Stimulated activated CD4-positive, alpha-beta T cell treated with anti-CD3 and anti-CD28 coated beads, Interleukin-12 subunit alpha, Interleukin-12 subunit beta, amount 100 ng/mL, for 4 hours (primary cell): Measurements from ENCODE around the gene TLR7.

Source experiments
- DNase-seq: peaks from one replicate; pipeline ENCODE4 v3.0.0-alpha.2; 2020

Gene TLR7

DNA sequence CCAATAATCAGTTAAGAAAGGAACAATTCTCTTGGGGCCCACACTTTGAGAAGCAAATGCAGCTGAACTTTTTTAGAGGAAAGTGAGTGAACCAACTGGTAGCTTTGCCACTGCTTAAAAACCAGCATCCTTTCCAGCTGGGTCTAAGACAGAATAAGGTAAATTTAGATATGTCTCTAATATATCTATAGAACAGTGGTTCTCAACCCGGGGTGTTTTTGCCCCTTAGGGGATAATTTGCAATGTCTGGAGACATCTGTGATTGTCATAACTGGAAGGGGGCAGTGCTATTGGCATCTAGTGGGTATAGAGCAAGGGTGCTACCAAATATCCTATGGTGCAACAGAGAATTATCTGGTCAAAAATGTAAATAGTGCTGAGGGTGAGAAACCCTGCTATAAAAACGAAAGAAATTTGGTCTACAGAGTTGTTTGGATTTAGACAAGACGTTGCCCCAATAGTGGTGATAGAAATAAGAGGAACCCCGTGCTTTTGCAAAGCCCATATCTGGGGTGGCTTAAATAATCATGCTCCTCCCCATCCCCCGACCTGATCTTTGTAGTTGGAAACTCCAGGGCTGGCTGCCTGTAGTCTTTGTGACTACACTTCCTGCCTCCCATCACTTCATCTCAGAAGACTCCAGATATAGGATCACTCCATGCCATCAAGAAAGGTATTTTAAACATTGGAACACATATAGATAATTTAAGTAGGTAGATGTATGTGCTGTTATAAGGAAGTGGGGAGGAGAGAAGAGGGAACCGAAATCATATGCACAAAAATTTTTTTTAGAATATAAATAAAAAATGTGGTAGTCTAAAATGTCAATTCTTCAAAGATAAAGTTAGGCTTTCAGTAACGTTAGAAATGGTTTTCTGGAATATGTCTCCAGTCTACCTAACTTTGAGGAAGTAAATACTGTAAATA is at the start of gene TLR7:
Gene TLR7, plus strand, starts transcription at position 622 of the 927 bp plus-strand sequence. CDS start 507 bp downstream, outside the sequence.
- DNase-seq, result no peak

GRCh38 chrX:12817528-12817927 is 49.3 kb upstream of the TLR7 start:
- DNase-seq, result no peak

DNA sequence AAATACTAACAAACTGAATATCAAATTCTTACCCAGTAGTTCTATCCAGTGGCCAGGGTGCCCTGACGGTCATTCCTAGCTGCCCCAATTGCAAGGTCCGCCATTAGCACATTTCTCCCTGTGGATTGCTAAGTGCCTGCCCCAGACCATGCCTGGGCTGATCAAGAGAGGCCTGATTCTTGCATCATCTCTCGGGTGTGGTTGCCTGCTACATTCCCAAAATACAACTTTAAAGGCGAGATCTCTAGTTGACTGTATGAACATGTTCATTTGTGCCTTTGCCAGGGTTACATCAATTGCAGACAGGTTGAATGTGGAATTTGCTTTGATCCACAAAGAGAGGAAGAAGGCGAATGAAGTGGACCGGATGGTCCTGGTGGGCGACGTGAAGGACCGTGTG is 47.6 kb upstream of the TLR7 start:
- DNase-seq, result no peak

- DNase-seq, result no peak
Measured at GRCh38 chrX:12820737-12821136, 46.1 kb upstream of the TLR7 start.

GRCh38 chrX:12824944-12825343 is 41.9 kb upstream of the TLR7 start:
- no peak for DNase-seq

- DNase-seq, result no peak
Measured at GRCh38 chrX:12825801-12826200, 41.1 kb upstream of the TLR7 start.

DNA sequence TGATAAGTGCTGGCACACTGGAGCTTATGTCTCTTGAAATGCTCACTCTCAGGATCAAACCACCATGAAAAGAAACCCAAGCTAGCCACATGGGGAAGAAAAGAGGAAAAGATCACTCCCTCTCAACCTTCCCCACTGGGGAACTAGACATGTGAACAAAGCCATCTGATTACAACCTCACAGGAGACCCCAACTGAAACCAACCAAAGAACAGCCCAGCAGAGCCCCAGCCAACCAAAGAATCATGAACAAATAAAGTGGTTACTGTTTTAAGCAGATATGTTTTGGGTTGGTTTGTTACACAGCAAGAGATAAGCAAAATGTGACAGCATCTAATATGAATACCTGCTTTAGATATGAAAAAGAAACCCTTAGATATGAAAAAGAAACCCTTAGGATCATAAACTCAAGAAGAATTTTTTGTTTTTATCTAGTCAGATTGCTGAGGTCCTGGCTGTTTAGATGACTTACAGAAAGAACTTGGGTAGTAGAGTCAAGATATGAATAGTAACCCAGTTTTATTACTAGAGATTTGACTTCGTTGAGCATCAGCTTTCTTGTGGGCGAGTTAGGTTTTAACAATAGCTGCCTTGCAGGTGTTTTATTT is 23.7 kb upstream of the TLR7 start:
- DNase-seq, result no peak

- DNase-seq, result no peak
Measured at GRCh38 chrX:12843668-12844279, 23.1 kb upstream of the TLR7 start.

- no peak for DNase-seq
Measured at GRCh38 chrX:12844319-12844718, 22.6 kb upstream of the TLR7 start.

- no peak for DNase-seq
Measured at GRCh38 chrX:12865359-12865758, 1.5 kb upstream of the TLR7 start.

DNA sequence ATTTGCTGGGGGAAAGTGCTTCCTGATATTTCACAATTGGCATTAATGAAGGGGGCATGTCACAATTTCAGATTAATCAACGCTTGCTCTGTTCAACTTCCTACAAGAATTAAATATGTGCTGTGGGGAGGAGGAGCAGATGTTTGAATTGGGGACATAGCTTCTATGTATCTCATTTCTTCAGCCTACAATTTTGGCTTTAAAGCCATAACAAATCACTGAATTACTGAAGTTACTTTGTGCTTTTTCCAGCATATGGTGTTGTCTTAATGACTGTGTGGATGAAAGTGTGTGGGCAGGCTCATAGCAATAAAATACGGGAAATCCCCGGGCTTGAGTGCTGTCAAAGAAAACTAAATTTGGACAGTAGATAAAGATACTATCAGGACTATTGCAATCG is 813 bp downstream of the TLR7 start:
- no peak for DNase-seq

DNA sequence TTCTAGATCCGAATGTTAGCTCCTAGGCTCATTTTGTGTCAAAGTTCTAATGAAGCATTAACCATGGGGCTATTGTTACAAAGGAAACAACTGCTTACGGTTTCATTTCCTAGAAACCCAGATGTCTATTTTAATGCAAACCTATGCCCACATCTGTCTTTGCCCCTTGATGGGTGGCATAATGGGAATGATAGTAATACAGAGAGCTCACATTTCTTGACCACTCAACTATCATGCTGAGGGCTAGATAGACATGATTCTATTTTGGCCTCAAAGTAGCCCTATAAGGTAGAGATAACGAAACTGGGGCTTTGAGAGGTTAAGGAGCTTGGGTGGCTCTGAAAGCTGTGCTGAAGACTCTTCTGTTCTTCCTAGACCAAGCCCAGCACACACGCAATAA is 1.9 kb downstream of the TLR7 start:
- DNase-seq, result no peak

DNA sequence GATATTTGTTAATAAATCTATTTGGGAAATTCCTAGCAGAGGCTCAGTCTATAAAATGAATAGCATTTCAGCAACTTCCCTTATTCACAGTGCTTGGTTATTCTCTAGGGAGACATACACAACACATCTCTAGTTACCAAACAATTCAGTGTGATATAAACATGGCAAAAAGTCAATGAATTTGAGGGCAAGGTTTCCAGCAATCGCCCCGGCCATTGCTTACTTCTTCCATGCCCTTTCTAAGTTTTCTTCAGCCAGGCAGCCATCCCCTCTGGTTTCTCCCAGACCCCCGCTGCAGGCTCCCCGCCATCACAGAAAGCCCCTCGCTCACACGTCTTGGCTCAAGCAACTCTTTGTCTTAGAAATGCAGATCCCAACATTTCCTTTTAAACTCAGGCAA is 4.4 kb downstream of the TLR7 start:
- DNase-seq, result no peak

DNA sequence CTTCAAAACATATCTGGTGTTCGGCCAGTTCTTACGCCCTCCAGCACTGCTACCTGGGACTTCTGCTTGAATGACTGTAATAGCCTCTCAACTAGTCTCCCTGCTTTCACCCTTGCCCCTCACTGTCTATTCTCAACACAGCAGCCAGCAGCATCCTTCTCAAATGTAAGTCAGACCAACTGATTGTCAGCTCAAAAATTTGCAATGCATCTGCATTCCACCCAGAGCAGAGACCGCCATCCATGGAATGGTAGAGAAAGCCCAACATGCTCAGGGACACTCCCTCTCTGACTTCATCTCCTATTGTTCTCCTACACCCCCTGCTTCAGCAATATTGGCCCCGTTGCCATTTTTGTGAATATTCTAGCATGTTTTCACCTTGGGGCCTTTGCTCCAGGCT is 5.9 kb downstream of the TLR7 start:
- no peak for DNase-seq

DNA sequence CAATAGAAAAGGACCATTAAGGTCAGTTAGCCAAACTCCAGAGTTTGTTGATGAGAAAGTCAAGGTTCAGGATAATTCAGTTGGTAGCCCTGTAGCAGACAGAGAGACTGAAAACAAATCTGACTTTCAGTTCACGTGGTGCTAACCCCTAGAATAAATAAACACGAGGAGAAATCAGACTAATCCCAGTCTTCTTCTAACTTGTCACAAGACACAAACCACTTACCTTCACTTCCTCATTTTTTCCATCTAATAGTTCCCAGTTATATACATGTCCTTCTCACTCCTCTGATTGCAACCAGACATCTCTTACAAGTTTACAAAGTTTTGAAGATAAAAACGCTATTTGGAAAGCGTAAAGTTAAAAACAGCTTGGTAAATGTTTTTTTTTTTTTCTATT is 7.7 kb downstream of the TLR7 start:
- DNase-seq, result no peak

DNA sequence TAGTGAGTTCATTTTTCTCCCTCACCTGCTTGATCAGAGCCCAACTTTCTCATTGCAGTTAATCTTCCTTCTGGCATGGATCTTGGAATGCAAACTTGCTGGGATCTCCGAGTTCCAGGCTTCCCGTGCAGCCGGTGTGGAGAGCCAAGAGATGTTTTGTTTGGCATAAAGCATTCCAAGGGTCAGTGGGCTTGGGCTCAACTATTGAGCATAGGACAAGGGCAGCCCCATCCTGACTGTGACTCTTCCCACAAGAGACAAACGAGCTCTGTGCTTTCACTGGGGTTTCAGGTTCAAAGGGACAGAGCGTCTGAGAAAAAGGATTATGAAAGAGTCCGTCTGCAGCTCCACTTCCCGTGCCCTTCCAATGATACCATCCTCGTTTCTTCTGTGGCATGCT is 10.5 kb downstream of the TLR7 start:
- no peak for DNase-seq

DNA sequence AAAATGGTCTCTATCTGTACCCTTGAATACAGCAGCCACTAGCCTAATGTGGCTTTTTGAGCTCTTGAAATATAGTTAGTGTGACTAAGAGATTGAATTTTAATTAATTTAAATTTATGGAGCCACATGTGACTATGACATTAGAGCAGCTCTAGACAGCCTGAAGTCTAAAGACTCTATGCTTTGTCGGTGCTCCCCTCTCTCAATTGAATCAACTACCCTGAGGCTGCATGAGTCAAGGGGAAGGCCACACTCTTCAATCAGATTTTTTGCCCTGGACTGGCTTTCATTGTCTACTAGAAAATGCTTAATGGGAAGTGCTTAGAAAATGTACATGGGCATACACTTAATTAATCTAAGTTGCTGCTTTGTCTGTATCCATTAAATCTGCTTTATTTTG is 11.7 kb downstream of the TLR7 start:
- DNase-seq, result no peak

- DNase-seq, result no peak
Measured at GRCh38 chrX:12881914-12882313, 15.0 kb downstream of the TLR7 start.

DNA sequence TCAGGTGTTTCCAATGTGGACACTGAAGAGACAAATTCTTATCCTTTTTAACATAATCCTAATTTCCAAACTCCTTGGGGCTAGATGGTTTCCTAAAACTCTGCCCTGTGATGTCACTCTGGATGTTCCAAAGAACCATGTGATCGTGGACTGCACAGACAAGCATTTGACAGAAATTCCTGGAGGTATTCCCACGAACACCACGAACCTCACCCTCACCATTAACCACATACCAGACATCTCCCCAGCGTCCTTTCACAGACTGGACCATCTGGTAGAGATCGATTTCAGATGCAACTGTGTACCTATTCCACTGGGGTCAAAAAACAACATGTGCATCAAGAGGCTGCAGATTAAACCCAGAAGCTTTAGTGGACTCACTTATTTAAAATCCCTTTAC is 18.6 kb downstream of the TLR7 start:
- DNase-seq, result no peak

DNA sequence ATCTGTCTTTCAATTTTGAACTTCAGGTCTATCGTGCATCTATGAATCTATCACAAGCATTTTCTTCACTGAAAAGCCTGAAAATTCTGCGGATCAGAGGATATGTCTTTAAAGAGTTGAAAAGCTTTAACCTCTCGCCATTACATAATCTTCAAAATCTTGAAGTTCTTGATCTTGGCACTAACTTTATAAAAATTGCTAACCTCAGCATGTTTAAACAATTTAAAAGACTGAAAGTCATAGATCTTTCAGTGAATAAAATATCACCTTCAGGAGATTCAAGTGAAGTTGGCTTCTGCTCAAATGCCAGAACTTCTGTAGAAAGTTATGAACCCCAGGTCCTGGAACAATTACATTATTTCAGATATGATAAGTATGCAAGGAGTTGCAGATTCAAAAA is 19.7 kb downstream of the TLR7 start:
- no peak for DNase-seq

- no peak for DNase-seq
Measured at GRCh38 chrX:12887141-12887540, 20.3 kb downstream of the TLR7 start.

DNA sequence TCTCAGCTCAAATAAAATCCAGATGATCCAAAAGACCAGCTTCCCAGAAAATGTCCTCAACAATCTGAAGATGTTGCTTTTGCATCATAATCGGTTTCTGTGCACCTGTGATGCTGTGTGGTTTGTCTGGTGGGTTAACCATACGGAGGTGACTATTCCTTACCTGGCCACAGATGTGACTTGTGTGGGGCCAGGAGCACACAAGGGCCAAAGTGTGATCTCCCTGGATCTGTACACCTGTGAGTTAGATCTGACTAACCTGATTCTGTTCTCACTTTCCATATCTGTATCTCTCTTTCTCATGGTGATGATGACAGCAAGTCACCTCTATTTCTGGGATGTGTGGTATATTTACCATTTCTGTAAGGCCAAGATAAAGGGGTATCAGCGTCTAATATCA is 20.9 kb downstream of the TLR7 start:
- no peak for DNase-seq

- DNase-seq, result no peak
Measured at GRCh38 chrX:12890467-12890866, 23.6 kb downstream of the TLR7 start.

GRCh38 chrX:12891171-12891570 is 24.3 kb downstream of the TLR7 start:
- DNase-seq, result no peak
